ENCODE measurements around the gene C9orf85. TPM values are rescaled to one million over a fixed set of nuclear protein-coding genes. Genes with fewer than 3 reads are reported as not detected.

C9orf85 gene
- total and polyA plus RNA-seq, 2 of the 8 experiments (the other 6 are each of a cell fraction or from before 2014, with no cell fraction given), result 6.3 to 14.5 TPM

DNA sequence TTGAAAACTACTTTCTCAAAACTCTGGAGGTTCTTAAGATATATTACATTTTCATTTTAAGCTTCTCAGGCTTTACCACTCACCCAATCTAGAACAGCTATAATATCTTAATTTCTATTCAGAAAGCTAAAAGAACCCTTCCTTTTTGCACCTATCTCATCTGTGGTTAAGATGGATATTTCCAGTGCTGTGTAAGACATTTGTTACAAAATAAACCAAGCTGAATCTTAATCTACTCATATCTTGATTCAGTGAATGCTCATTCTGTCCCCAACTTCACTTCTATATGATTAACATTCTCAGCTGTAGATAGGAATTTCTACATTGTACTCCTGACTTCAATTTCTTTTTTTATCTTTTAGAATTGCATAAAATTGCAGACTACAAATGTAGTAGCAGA, 15.5 kb upstream of the C9orf85 start (continued):
- TF ChIP-seq JUN (IDR thresholded peaks at IDR 0.05; ENCODE audit: low read depth, low read length) (no peak), YY1 (IDR thresholded peaks at IDR 0.05; ENCODE audit: low read depth, low read length) (no peak)
- TF ChIP-seq, protein P1, sequence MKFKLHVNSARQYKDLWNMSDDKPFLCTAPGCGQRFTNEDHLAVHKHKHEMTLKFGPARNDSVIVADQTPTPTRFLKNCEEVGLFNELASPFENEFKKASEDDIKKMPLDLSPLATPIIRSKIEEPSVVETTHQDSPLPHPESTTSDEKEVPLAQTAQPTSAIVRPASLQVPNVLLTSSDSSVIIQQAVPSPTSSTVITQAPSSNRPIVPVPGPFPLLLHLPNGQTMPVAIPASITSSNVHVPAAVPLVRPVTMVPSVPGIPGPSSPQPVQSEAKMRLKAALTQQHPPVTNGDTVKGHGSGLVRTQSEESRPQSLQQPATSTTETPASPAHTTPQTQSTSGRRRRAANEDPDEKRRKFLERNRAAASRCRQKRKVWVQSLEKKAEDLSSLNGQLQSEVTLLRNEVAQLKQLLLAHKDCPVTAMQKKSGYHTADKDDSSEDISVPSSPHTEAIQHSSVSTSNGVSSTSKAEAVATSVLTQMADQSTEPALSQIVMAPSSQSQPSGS (IDR thresholded peaks at IDR 0.05; ENCODE audit: low read length), result no peak
